Panc1 (cell line): ENCODE results near the gene CDC42. TPM values are rescaled to one million over a fixed set of nuclear protein-coding genes. Genes with fewer than 3 reads are reported as not detected.

ENCODE experiments used
- ATAC-seq: fragments of 200-7000 bp; cut with Tn5 transposase; 2 replicates; pipeline ENCODE4 v1.9.1; 2020; ENCODE audit warnings: mild to moderate bottlenecking, moderate library complexity
- BruUV-seq: library from RNA; stranded (reverse); fragments of 400-500 nt; replicated peaks from 2 replicates; lab custom pipeline; 2021; lab: Mats Ljungman, UMichigan
- CTCF ChIA-PET: fragments of 300-600 bp; sonication (Branson Sonifier 250); formaldehyde crosslinking; loops from one replicate; lab custom pipeline; 2022; ENCODE audit warnings: antibody characterized with exemption; lab: Charles Lee
- POLR2A ChIA-PET: fragments of 300-600 bp; sonication (Branson Sonifier 250); formaldehyde crosslinking; loops from one replicate; lab custom pipeline; 2022; ENCODE audit warnings: antibody characterized with exemption; lab: Charles Lee
- DNase-seq: peaks from one replicate; pipeline ENCODE4 v3.0.0-alpha.2; 2010; ENCODE audit warnings: low read depth, low spot score
- H3K27ac ChIP-seq: 2 replicates; pipeline ENCODE4 v1.5.1; 2011; ENCODE audit warnings: mild to moderate bottlenecking, low read length, inconsistent platforms
- H3K27me3 ChIP-seq: fragments of 200-500 bp; sonication (Bioruptor generic); 2 replicates; pipeline ENCODE4 v1.6.0; 2014; ENCODE audit warnings: low read length, inconsistent platforms; ENCODE audit not compliant: control insufficient read depth, insufficient read depth
- H3K36me3 ChIP-seq: fragments of 200-500 bp; sonication (Bioruptor generic); 2 replicates; pipeline ENCODE4 v1.5.1; 2014; ENCODE audit warnings: inconsistent platforms, mild to moderate bottlenecking, low read length, moderate library complexity; ENCODE audit not compliant: control insufficient read depth, insufficient read depth
- H3K4me1 ChIP-seq: 2 replicates; pipeline ENCODE4 v1.5.1; 2011; ENCODE audit warnings: inconsistent platforms, mild to moderate bottlenecking, low read length, moderate library complexity; ENCODE audit not compliant: control insufficient read depth, insufficient read depth
- H3K4me3 ChIP-seq, 2 experiments: 2 replicates each; pipeline ENCODE4 v1.5.1; 2011 to 2012; ENCODE audit warnings: low read depth in 2 of 2, low read length in 2 of 2, mild to moderate bottlenecking in 2 of 2, inconsistent platforms in 1 of 2, moderate library complexity in 1 of 2
- H3K9me3 ChIP-seq: fragments of 200-500 bp; sonication (Bioruptor generic); 2 replicates; pipeline ENCODE4 v1.5.1; 2014; ENCODE audit warnings: low read depth, mild to moderate bottlenecking, inconsistent platforms, low read length, moderate library complexity; ENCODE audit not compliant: control insufficient read depth, insufficient read depth
- CTCF ChIP-seq: fragments of 450-650 bp; IDR thresholded peaks from 2 replicates; pipeline ENCODE4 v1.5.1; 2017; ENCODE audit warnings: mild to moderate bottlenecking
- POLR2AphosphoS5 ChIP-seq: IDR thresholded peaks from 2 replicates; pipeline ENCODE4 v1.6.1; 2012; ENCODE audit warnings: mild to moderate bottlenecking, low read depth, low read length, moderate library complexity
- REST ChIP-seq, 2 experiments: IDR thresholded peaks; 2 replicates each; pipeline ENCODE4 v1.6.1; 2011 to 2012; ENCODE audit warnings: low read depth in 2 of 2, control low read depth in 1 of 2, low read length in 1 of 2, mild to moderate bottlenecking in 1 of 2, moderate library complexity in 1 of 2; ENCODE audit not compliant: insufficient read depth in 1 of 2
- SIN3A ChIP-seq: IDR thresholded peaks from 2 replicates; pipeline ENCODE4 v1.6.1; 2012; ENCODE audit warnings: low read depth, mild to moderate bottlenecking, low read length, moderate library complexity, borderline replicate concordance; ENCODE audit not compliant: insufficient read depth
- TCF7L2 ChIP-seq: IDR thresholded peaks from 2 replicates; pipeline ENCODE4 v1.6.1; 2011; ENCODE audit warnings: mild to moderate bottlenecking, low read depth, low read length, inconsistent platforms
- in situ Hi-C: cut with HindIII; loops from 2 replicates; pipeline ENCODE4 v1.10.0; 2016; ENCODE audit warnings: low sequenced_read_pairs, low pct_unique_long_range_greater_than_20kb
- intact Hi-C: fragments of 100-400 bp; cut with micrococcal nuclease; formaldehyde crosslinking; loops from one replicate; pipeline ENCODE4 v1.10.0; 2022; ENCODE audit not compliant: unreplicated experiment
- total RNA-seq: library from RNA; stranded (reverse); gene quantifications from one replicate; pipeline ENCODE4 v1.2.1, GENCODE V29; 2021; ENCODE audit not compliant: unreplicated experiment

The CDC42 gene
- total RNA-seq, 1 experiment from 2014 or later, result 240 TPM

- H3K27me3 ChIP-seq, result no peaks in the 10 kb centered on the region
- H3K27ac ChIP-seq, result no peak overlapping the region
- intact Hi-C loops, result no loop called here
- in situ Hi-C loops, result no loop called here
- ChIA-PET POLR2A (interaction anchor here (0.6 kb wide), 1 partner anchor 286 kb away, joined by 8 read pairs; no protein-coding TSS in a partner anchor), CTCF (no interaction called here)
- H3K36me3 ChIP-seq, result no peaks in the 10 kb centered on the region; the same call in 1 of the 2 replicates
- no peak for DNase-seq
- peaks cover 15% of the 10 kb centered on the region for H3K4me1 ChIP-seq
- BruUV-seq, result no TSS peak
- no peak for TF ChIP-seq POLR2AphosphoS5
- no peak for TF ChIP-seq CTCF
- no peak for TF ChIP-seq SIN3A
- TF ChIP-seq REST (IDR thresholded peaks at IDR 0.05; ENCODE audit: insufficient read depth in 1 of 2, low read depth in 2 of 2, low read length in 1 of 2), result no peak
- H3K9me3 ChIP-seq, result no peaks in the 10 kb centered on the region
- H3K4me3 ChIP-seq, result no peak overlapping the region
- ATAC-seq, result no peak
These were observed 64.7 kb downstream of the CDC42 start for GRCh38 chr1:22117238-22117637.

- H3K27ac ChIP-seq, result no peak overlapping the region
- DNase-seq, result no peak
- in situ Hi-C loops, result no loop called here
- ChIA-PET CTCF (no interaction called here), POLR2A (no interaction called here)
- no peak for TF ChIP-seq TCF7L2
- no peak for TF ChIP-seq POLR2AphosphoS5
- TF ChIP-seq REST (IDR thresholded peaks at IDR 0.05; ENCODE audit: insufficient read depth in 1 of 2, low read depth in 2 of 2, low read length in 1 of 2), result no peak
- TF ChIP-seq SIN3A, result no peak
- no peak for TF ChIP-seq CTCF
- ATAC-seq, result no peak
- BruUV-seq, result no TSS peak
- no peak overlapping the region for H3K4me3 ChIP-seq
- peaks cover 15% of the 10 kb centered on the region for H3K4me1 ChIP-seq
- intact Hi-C loops, result no loop called here
- no peaks in the 10 kb centered on the region for H3K36me3 ChIP-seq
- H3K27me3 ChIP-seq, result no peaks in the 10 kb centered on the region
- no peaks in the 10 kb centered on the region for H3K9me3 ChIP-seq
These were observed 65.3 kb downstream of the CDC42 start for GRCh38 chr1:22117851-22118250.
